Kidney epithelial cell (primary cell): Measurements from ENCODE around the gene OR2V2. TPM values are rescaled to one million over a fixed set of nuclear protein-coding genes. Genes with fewer than 3 reads are reported as not detected.

Experiments
- DNase-seq: peaks from one replicate; pipeline ENCODE4 v3.0.0-alpha.2; 2010; ENCODE audit warnings: low read depth
- H3K27me3 ChIP-seq: 2 replicates; pipeline ENCODE4 v1.6.0; 2011; ENCODE audit warnings: low read length; ENCODE audit not compliant: control insufficient read depth, insufficient read depth
- H3K36me3 ChIP-seq: 2 replicates; pipeline ENCODE4 v1.5.1; 2011; ENCODE audit warnings: low read length; ENCODE audit not compliant: control insufficient read depth, insufficient read depth
- H3K4me3 ChIP-seq: 2 replicates; pipeline ENCODE4 v1.5.1; 2011; ENCODE audit warnings: low read depth, mild to moderate bottlenecking, control low read depth, low read length
- total RNA-seq: library from RNA; depleted of rRNA; stranded (reverse); fragments of >200 nt; gene quantifications from 2 replicates; pipeline ENCODE4 v1.2.3, GENCODE V29; 2015
- TF ChIP-seq, protein P1 (sequence below): IDR thresholded peaks from 2 replicates; pipeline ENCODE4 v1.5.1; 2011; ENCODE audit warnings: mild to moderate bottlenecking, moderate library complexity, low read length, control low read depth, inconsistent platforms; ENCODE audit not compliant: insufficient read depth, poor library complexity, severe bottlenecking

OR2V2 gene
- total RNA-seq, 1 donor from 2014 or later: not detected

DNA sequence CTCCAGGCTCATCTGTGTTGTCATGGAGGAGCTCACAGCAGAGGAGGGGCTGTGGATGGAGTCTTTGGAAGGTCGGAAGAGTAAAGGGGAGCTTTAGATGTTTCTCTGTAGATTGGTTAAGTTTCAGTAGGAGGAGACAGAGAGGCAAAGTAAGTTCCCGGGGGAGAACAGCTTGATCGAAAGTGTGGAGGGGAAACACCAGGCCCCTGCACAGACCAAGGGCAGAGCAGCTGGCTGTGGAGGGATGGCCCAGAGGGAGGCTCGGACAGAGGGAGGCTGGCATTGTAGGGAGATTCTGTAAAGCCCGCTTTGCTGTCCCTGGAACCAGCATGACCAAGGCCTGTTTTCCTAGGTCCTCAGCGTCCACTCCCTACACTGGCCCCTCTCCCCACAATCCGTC is 5.3 kb upstream of the OR2V2 start:
- no peak overlapping the region for H3K4me3 ChIP-seq
- TF ChIP-seq, protein P1, sequence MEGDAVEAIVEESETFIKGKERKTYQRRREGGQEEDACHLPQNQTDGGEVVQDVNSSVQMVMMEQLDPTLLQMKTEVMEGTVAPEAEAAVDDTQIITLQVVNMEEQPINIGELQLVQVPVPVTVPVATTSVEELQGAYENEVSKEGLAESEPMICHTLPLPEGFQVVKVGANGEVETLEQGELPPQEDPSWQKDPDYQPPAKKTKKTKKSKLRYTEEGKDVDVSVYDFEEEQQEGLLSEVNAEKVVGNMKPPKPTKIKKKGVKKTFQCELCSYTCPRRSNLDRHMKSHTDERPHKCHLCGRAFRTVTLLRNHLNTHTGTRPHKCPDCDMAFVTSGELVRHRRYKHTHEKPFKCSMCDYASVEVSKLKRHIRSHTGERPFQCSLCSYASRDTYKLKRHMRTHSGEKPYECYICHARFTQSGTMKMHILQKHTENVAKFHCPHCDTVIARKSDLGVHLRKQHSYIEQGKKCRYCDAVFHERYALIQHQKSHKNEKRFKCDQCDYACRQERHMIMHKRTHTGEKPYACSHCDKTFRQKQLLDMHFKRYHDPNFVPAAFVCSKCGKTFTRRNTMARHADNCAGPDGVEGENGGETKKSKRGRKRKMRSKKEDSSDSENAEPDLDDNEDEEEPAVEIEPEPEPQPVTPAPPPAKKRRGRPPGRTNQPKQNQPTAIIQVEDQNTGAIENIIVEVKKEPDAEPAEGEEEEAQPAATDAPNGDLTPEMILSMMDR: no peak
- H3K36me3 ChIP-seq: no peaks in the 10 kb centered on the region
- DNase-seq: no peak
- no peaks in the 10 kb centered on the region for H3K27me3 ChIP-seq

DNA sequence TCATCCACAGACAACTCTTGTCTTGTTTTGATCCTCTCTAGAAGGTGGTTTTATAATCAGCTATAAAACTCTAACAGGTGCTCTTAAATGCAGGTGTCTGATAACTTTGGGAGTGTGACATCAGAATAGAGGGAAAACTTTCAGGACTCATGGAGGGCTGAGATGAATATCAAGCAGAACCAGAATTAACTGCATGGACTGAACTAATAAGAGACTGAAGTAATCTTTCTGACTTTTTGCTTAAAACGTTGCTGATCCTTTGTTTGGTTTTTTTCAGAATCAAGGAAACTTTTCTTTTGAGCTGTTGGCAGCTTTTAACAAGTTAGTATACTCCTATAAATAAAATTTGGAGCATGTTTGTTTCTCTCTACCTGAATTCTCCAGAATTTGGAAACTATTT is 2.3 kb upstream of the OR2V2 start:
- TF ChIP-seq, protein P1: no peak
- H3K4me3 ChIP-seq: no peak overlapping the region
- DNase-seq: no peak
- H3K36me3 ChIP-seq: no peaks in the 10 kb centered on the region
- H3K27me3 ChIP-seq: peaks cover 2% of the 10 kb centered on the region

DNA sequence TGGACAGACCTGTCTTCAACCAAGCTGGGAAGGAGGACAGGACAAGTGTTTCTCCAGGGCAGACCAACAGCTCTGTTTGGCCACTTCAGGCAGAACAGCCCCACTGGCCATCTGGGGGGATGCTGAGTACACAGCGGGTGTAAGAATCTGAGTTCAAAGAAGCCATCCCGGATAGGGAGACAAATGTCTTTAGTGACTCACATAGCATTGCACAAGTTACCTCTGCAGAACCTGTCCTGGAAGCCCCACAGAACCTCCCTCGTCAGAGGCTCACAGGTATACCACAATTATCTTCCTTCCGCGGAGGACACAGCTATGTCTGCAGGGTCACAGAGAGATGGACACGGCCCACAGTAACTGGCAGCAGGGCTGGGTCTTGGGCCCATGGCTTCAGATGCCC is 2.0 kb downstream of the OR2V2 start:
- TF ChIP-seq, protein P1: no peak
- no peak for DNase-seq
- Histone ChIP-seq H3K4me3 (no peak overlapping the region), H3K36me3 (no peaks in the 10 kb centered on the region), H3K27me3 (peaks cover 2% of the 10 kb centered on the region)

DNA sequence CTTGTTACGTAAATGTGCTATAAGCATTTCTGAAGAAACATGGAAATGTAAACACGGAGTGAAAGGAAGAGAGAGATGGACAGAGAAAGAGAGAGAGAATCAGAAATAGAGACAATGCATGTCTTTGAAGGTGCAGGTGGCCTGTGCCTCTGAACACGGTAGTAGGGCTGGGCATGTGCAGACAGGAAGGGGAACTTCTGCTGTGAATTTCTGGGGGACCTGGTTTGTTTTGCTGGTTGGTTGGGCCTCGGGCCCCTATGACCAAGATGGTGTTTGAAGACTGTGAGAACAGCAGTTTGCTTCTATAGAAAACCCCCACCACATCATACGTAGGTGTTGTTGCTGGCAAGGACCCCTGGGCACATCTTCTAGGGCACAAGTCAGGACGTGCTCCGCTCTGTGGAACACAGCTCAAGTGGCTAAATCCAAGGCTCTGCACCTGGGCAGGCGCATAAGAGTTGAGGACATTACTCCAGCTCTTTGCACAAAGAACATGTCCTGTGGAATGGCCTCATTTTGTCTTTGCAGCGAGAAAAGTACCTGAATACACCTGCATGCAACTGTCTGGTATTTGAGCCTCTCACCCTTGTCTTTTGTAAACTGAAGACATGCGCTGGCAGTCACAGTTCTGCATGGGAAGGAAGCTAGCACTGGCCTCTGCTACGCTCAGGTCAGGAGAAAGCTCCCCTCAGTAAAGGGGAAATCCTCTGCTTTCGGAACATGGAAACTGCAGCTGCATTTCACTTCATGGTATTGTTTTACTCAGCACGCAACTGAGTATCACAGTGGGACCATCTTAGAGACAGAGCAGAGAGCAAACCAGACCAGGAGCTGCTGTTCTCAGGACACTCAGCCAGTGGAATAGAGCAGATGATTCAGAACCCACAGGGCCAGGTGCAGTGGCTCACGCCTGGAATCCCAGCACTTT is 2.7 kb downstream of the OR2V2 start:
- Histone ChIP-seq H3K27me3 (peaks cover 2% of the 10 kb centered on the region), H3K4me3 (no peak overlapping the region), H3K36me3 (no peaks in the 10 kb centered on the region)
- TF ChIP-seq, protein P1: no peak
- no peak for DNase-seq

DNA sequence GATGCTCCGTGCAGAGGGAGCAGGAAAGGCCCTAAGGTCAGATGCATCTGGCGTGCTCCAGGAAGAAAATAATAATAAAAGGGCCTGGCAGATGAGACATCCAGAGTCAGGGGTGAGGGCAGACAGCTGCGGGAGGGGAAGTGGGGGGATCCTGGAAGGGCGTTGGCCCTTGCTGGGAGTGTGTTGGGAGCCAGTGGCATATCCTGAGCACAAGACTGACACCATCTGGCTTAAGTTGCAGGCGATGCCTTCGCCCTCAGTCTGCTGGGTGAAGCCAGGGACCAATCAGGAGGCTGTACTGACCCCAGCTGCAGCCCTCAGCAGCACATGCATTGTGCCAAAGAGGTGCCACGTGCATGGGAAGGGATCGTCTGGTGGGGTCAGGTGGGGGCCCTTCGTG is 3.8 kb downstream of the OR2V2 start:
- H3K4me3 ChIP-seq: no peak overlapping the region
- no peak for DNase-seq
- TF ChIP-seq, protein P1: no peak
- no peaks in the 10 kb centered on the region for H3K36me3 ChIP-seq
- H3K27me3 ChIP-seq: peaks cover 2% of the 10 kb centered on the region
